ENCODE measurements around the gene SEC24A.

GRCh38 chr5:134637116-134637721 lies 11.4 kb upstream of the SEC24A start:
- TF ChIP-seq CTCF (IDR thresholded peaks at IDR 0.05), result no peak
- no peak for TF ChIP-seq SMC3 (IDR thresholded peaks at IDR 0.05; ENCODE audit: low read depth, low read length)
- TF ChIP-seq MXI1 (IDR thresholded peaks at IDR 0.05; ENCODE audit: low read depth, low read length), result no peak
- no peak for TF ChIP-seq CHD2 (IDR thresholded peaks at IDR 0.05; ENCODE audit: low read length, partially characterized antibody)
- TF ChIP-seq RFX5 (IDR thresholded peaks at IDR 0.05; ENCODE audit: low read length), result no peak
- no peak for TF ChIP-seq TAF1 (IDR thresholded peaks at IDR 0.05; ENCODE audit: borderline replicate concordance, low read depth, low read length)
- TF ChIP-seq FOXJ3 (CRISPR knock-in tag; IDR thresholded peaks at IDR 0.05), result no peak
- TF ChIP-seq NFIC (IDR thresholded peaks at IDR 0.05; ENCODE audit: borderline replicate concordance), result no peak
- TF ChIP-seq REST (IDR thresholded peaks at IDR 0.05; ENCODE audit: low read depth, low read length), result no peak
- no peak for TF ChIP-seq EZH2phosphoT487 (IDR thresholded peaks at IDR 0.05; ENCODE audit: borderline replicate concordance, low read depth)
